Astrocyte (in vitro differentiated cells and primary cell): ENCODE data around the gene CMTM1. TPM values are rescaled to one million over a fixed set of nuclear protein-coding genes. Genes with fewer than 3 reads are reported as not detected.

ENCODE experiments used
- DNase-seq: peaks from one replicate; pipeline ENCODE4 v3.0.0-alpha.2; 2010; ENCODE audit warnings: low read depth
- FAIRE-seq: peaks from 2 replicates; lab custom pipeline; 2011; peaks lifted over from hg19 to GRCh38; lab: Jason Lieb, UNC
- H2AFZ ChIP-seq: 2 replicates; pipeline ENCODE4 v1.6.0; 2012; ENCODE audit warnings: low read depth, low read length, inconsistent platforms
- H3K27ac ChIP-seq: 2 replicates; pipeline ENCODE4 v1.5.1; 2011; ENCODE audit warnings: low read depth, low read length, inconsistent platforms
- H3K27me3 ChIP-seq: 2 replicates; pipeline ENCODE4 v1.6.0; 2011; ENCODE audit warnings: low read length, inconsistent platforms; ENCODE audit not compliant: insufficient read depth
- H3K36me3 ChIP-seq: 2 replicates; pipeline ENCODE4 v1.5.1; 2011; ENCODE audit warnings: low read length, inconsistent platforms; ENCODE audit not compliant: insufficient read depth
- H3K4me1 ChIP-seq: 2 replicates; pipeline ENCODE4 v1.5.1; 2011; ENCODE audit warnings: low read length, inconsistent platforms; ENCODE audit not compliant: insufficient read depth
- H3K4me2 ChIP-seq: 2 replicates; pipeline ENCODE4 v1.6.0; 2012; ENCODE audit warnings: low read length, inconsistent platforms
- H3K4me3 ChIP-seq: 2 replicates; pipeline ENCODE4 v1.5.1; 2011; ENCODE audit warnings: low read depth, mild to moderate bottlenecking, low read length, inconsistent platforms; ENCODE audit not compliant: insufficient read depth
- H3K79me2 ChIP-seq: 2 replicates; pipeline ENCODE4 v1.6.0; 2012; ENCODE audit warnings: mild to moderate bottlenecking, low read length, inconsistent platforms; ENCODE audit not compliant: insufficient read depth
- H3K9ac ChIP-seq: 2 replicates; pipeline ENCODE4 v1.6.0; 2012; ENCODE audit warnings: mild to moderate bottlenecking, low read length, inconsistent platforms
- H3K9me3 ChIP-seq: 2 replicates; pipeline ENCODE4 v1.5.1; 2012; ENCODE audit warnings: low read depth, mild to moderate bottlenecking, low read length, inconsistent platforms; ENCODE audit not compliant: insufficient read depth
- H4K20me1 ChIP-seq: 2 replicates; pipeline ENCODE4 v1.6.0; 2012; ENCODE audit warnings: low read length, inconsistent platforms; ENCODE audit not compliant: insufficient read depth
- H3K27ac Mint-ChIP-seq: one replicate; pipeline ENCODE4 v1.8.0; 2021; ENCODE audit warnings: mild to moderate bottlenecking, mixed read lengths; ENCODE audit not compliant: unreplicated experiment
- H3K27me3 Mint-ChIP-seq: one replicate; pipeline ENCODE4 v1.8.0; 2021; ENCODE audit warnings: low read depth, mixed read lengths; ENCODE audit not compliant: unreplicated experiment
- H3K36me3 Mint-ChIP-seq: one replicate; pipeline ENCODE4 v1.8.0; 2021; ENCODE audit warnings: low read depth, mixed read lengths; ENCODE audit not compliant: unreplicated experiment
- H3K4me1 Mint-ChIP-seq: one replicate; pipeline ENCODE4 v1.8.0; 2021; ENCODE audit warnings: low read depth, mixed read lengths; ENCODE audit not compliant: unreplicated experiment
- H3K4me3 Mint-ChIP-seq: one replicate; pipeline ENCODE4 v1.8.0; 2021; ENCODE audit warnings: mild to moderate bottlenecking, moderate library complexity, mixed read lengths; ENCODE audit not compliant: unreplicated experiment
- H3K9me3 Mint-ChIP-seq: one replicate; pipeline ENCODE4 v1.8.0; 2021; ENCODE audit warnings: mild to moderate bottlenecking, mixed read lengths; ENCODE audit not compliant: unreplicated experiment
- EZH2 ChIP-seq: IDR thresholded peaks from 2 replicates; pipeline ENCODE4 v1.6.1; 2012; ENCODE audit warnings: mild to moderate bottlenecking, low read length, inconsistent platforms; ENCODE audit not compliant: insufficient read depth
- total RNA-seq: library from RNA; stranded (reverse); gene quantifications from 2 replicates; pipeline ENCODE4 v1.2.1, GENCODE V29; 2021
- TF ChIP-seq, protein P1 (sequence below): IDR thresholded peaks from 2 replicates; pipeline ENCODE4 v1.5.1; 2011; ENCODE audit warnings: low read depth, mild to moderate bottlenecking, inconsistent platforms, low read length, moderate library complexity; ENCODE audit not compliant: insufficient read depth

Gene CMTM1
- total RNA-seq, 1 donor from 2014 or later = 2.7 TPM

DNA sequence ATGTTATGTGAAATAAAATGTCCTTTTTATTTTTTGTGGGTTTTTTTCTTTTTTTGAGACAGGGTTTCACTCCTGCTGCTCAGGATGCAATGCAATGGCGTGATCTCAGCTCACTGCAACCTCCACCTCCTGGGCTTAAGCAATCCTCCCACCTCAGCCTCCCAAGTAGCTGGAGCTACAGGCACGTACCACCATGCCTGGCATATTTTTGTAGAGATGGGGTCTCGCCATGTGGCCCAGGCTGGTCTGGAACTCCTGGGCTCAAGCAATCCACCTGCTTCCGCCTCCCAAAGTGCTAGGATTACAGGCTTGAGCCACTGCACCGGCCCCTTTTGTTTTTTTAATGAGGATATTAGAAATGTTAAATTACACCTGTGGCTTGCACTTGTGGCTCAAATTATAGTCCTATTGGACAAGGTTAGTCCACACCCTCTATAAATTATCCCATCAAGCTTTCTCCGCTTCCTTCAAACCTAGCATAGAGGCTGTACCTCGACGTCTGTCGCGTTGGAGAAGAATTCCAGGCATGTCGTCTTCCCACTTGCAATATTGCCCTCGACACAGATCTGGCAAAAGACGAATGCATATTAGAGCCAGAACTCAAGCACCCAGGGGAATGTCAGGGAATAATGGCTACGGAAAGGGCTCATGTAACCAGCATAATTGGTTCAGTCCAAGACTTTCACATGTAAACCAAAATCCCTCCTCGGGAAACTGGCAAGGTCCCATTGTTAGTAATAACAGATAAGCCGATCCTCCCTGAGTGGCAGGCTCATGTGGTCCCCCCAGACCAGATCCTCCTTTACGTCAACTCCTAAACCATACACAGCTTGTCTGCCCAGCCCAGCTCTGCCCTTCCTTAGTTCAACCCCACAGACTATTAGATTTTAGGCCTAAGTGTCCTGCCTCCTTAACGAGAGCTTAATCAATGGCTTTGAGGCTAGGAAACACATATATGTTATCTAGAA is 24.6 kb upstream of the CMTM1 start:
- H2AFZ ChIP-seq = no peak overlapping the region
- H3K9me3 ChIP-seq = no peaks in the 10 kb centered on the region
- peaks cover 5% of the 10 kb centered on the region for H3K4me1 ChIP-seq
- H3K4me3 Mint-ChIP-seq = no peak overlapping the region
- no peak overlapping the region for H3K27ac ChIP-seq
- FAIRE-seq (no peak), DNase-seq (no peak)
- H3K4me3 ChIP-seq = no peak overlapping the region
- H3K9ac ChIP-seq = no peak overlapping the region
- H4K20me1 ChIP-seq = no peaks in the 10 kb centered on the region
- H3K27me3 Mint-ChIP-seq = peaks cover 7% of the 10 kb centered on the region
- peaks cover 11% of the 10 kb centered on the region for H3K4me1 Mint-ChIP-seq
- peaks cover 1% of the 10 kb centered on the region for H3K9me3 Mint-ChIP-seq
- H3K36me3 ChIP-seq = no peaks in the 10 kb centered on the region
- no peaks in the 10 kb centered on the region for H3K27me3 ChIP-seq
- H3K79me2 ChIP-seq = no peaks in the 10 kb centered on the region
- H3K27ac Mint-ChIP-seq = no peak overlapping the region
- no peak overlapping the region for H3K4me2 ChIP-seq
- H3K36me3 Mint-ChIP-seq = peaks cover 22% of the 10 kb centered on the region
- TF ChIP-seq EZH2 = no peak
- TF ChIP-seq, protein P1, sequence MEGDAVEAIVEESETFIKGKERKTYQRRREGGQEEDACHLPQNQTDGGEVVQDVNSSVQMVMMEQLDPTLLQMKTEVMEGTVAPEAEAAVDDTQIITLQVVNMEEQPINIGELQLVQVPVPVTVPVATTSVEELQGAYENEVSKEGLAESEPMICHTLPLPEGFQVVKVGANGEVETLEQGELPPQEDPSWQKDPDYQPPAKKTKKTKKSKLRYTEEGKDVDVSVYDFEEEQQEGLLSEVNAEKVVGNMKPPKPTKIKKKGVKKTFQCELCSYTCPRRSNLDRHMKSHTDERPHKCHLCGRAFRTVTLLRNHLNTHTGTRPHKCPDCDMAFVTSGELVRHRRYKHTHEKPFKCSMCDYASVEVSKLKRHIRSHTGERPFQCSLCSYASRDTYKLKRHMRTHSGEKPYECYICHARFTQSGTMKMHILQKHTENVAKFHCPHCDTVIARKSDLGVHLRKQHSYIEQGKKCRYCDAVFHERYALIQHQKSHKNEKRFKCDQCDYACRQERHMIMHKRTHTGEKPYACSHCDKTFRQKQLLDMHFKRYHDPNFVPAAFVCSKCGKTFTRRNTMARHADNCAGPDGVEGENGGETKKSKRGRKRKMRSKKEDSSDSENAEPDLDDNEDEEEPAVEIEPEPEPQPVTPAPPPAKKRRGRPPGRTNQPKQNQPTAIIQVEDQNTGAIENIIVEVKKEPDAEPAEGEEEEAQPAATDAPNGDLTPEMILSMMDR = no peak

DNA sequence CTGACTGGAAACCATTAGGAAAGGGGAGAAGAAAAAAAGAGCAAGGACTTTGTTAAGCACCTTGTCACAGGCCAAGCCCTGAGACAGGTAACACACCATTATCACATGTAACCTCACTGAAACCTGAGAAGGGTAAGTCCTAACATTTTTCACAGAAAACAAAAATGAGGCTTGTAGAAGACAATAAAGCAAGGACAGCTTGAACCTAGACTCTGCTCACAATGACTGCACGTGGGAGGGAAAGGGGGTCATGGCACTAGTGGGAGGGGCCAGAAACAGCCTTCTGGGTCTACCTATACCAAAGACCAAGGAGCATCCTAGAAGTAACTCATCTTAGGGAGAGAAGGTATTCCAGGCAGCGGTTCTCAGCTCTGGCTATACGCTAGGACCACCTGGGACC is 23.8 kb upstream of the CMTM1 start:
- no peaks in the 10 kb centered on the region for H3K9me3 ChIP-seq
- peaks cover 5% of the 10 kb centered on the region for H3K4me1 ChIP-seq
- FAIRE-seq (no peak), DNase-seq (no peak)
- peaks cover 4% of the 10 kb centered on the region for H3K27me3 Mint-ChIP-seq
- no peaks in the 10 kb centered on the region for H3K36me3 ChIP-seq
- H3K4me1 Mint-ChIP-seq = peaks cover 11% of the 10 kb centered on the region
- H3K79me2 ChIP-seq = no peaks in the 10 kb centered on the region
- peaks cover 17% of the 10 kb centered on the region for H3K36me3 Mint-ChIP-seq
- no peak overlapping the region for H2AFZ ChIP-seq
- peaks cover 1% of the 10 kb centered on the region for H3K9me3 Mint-ChIP-seq
- no peak overlapping the region for H3K27ac ChIP-seq
- H4K20me1 ChIP-seq = no peaks in the 10 kb centered on the region
- no peak overlapping the region for H3K4me3 ChIP-seq
- no peak overlapping the region for H3K4me3 Mint-ChIP-seq
- no peak overlapping the region for H3K9ac ChIP-seq
- no peak overlapping the region for H3K27ac Mint-ChIP-seq
- no peak for TF ChIP-seq EZH2
- TF ChIP-seq, protein P1 = no peak
- no peak overlapping the region for H3K4me2 ChIP-seq
- no peaks in the 10 kb centered on the region for H3K27me3 ChIP-seq

DNA sequence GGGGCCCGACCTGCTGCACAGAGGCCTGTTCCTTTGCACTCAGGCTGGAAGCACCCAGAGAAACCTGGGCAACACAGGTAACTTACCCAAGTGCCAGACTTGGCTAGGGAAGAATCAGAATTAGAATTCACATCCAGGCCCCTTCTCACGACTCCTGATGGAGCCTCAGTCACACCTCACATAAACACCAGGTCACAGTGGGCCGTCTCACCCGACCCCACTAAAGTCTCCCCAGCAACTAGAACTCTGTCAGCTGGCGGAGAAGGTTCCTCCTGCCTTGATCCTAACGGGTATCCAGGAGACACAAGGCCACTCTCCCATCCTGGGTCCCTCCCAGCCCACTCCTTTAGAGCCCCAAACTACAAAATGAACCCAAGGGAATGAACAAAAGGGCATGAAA is 22.7 kb upstream of the CMTM1 start:
- Histone ChIP-seq H3K36me3 (no peaks in the 10 kb centered on the region), H3K27ac (no peak overlapping the region), H2AFZ (no peak overlapping the region), H3K4me1 (peaks cover 5% of the 10 kb centered on the region), H3K9ac (no peak overlapping the region), H3K4me2 (no peak overlapping the region), H3K4me3 (no peak overlapping the region), H4K20me1 (no peaks in the 10 kb centered on the region), H3K79me2 (no peaks in the 10 kb centered on the region), H3K27me3 (no peaks in the 10 kb centered on the region), H3K9me3 (no peaks in the 10 kb centered on the region)
- FAIRE-seq (no peak), DNase-seq (no peak)
- Mint-ChIP-seq H3K27me3 (no peaks in the 10 kb centered on the region), H3K4me1 (peaks cover 12% of the 10 kb centered on the region), H3K36me3 (peaks cover 13% of the 10 kb centered on the region), H3K9me3 (peaks cover 1% of the 10 kb centered on the region), H3K4me3 (no peak overlapping the region), H3K27ac (no peak overlapping the region)
- TF ChIP-seq EZH2 = no peak
- TF ChIP-seq, protein P1 = no peak
